ENCODE results near the gene SMPD2.

Gene SMPD2

GRCh38 chr6:109486068-109486467 is 45.5 kb downstream of the SMPD2 start:
- no peak for DNase-seq

GRCh38 chr6:109488001-109488400 is 47.5 kb downstream of the SMPD2 start:
- DNase-seq, result no peak

DNA sequence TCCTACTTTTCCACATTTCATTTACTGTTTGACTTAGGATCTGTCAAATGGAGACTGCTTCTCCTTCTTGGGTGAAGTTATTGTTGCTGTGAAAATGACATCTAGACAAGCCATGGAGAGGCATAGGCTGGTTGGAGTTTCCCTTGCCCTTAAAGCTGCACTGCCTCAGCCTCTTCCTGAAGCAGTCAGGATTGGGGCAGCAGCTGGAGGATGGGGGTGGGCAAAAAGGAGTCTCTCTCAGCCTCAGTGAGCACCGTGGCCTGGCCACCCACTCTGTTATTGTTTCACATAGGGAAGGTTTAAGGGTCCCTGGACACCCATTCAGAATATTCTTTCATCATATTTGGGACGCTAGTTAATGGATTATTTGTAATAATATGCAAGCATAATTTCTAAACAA is 50.2 kb downstream of the SMPD2 start:
- DNase-seq, result no peak

GRCh38 chr6:109491207-109491938 is 50.8 kb downstream of the SMPD2 start:
- DNase-seq, result no peak

All from effector CD4-positive, alpha-beta T cell (primary cell).